Ishikawa (cell line): Measurements from ENCODE around the gene CLASP1.

ENCODE experiments used
- CEBPB ChIP-seq: IDR thresholded peaks from 2 replicates; pipeline ENCODE4 v1.6.1; 2012
- CREB1 ChIP-seq: IDR thresholded peaks from 2 replicates; pipeline ENCODE4 v1.6.1; 2012; ENCODE audit warnings: low read depth
- EGR1 ChIP-seq: IDR thresholded peaks from 2 replicates; pipeline ENCODE4 v1.6.1; 2012
- EP300 ChIP-seq: IDR thresholded peaks from 2 replicates; pipeline ENCODE4 v1.6.1; 2012; ENCODE audit warnings: borderline replicate concordance
- FOXM1 ChIP-seq: IDR thresholded peaks from 2 replicates; pipeline ENCODE4 v1.6.1; 2012; ENCODE audit warnings: low read depth, borderline replicate concordance
- NFIC ChIP-seq: IDR thresholded peaks from 2 replicates; pipeline ENCODE4 v1.6.1; 2012
- RAD21 ChIP-seq: IDR thresholded peaks from 2 replicates; pipeline ENCODE4 v1.6.1; 2012; ENCODE audit warnings: low read depth
- TAF1 ChIP-seq: IDR thresholded peaks from 2 replicates; pipeline ENCODE4 v1.6.1; 2012; ENCODE audit warnings: low read depth, mild to moderate bottlenecking
- TCF12 ChIP-seq: IDR thresholded peaks from 2 replicates; pipeline ENCODE4 v1.6.1; 2012; ENCODE audit warnings: low read depth
- TEAD4 ChIP-seq: IDR thresholded peaks from 2 replicates; pipeline ENCODE4 v1.6.1; 2012
- USF1 ChIP-seq: IDR thresholded peaks from 2 replicates; pipeline ENCODE4 v1.6.1; 2012
- YY1 ChIP-seq: IDR thresholded peaks from 2 replicates; pipeline ENCODE4 v1.6.1; 2012; ENCODE audit warnings: low read depth
- ZBTB7A ChIP-seq: IDR thresholded peaks from 2 replicates; pipeline ENCODE4 v1.6.1; 2012; ENCODE audit warnings: low read depth
- TF ChIP-seq, protein P1 (sequence below): IDR thresholded peaks from 2 replicates; pipeline ENCODE4 v1.6.1; 2012; ENCODE audit warnings: low read depth, mild to moderate bottlenecking
- TF ChIP-seq, protein P2 (sequence below): IDR thresholded peaks from 2 replicates; pipeline ENCODE4 v1.6.1; 2012

Gene CLASP1

GRCh38 chr2:121649149-121649595 is at the start of gene CLASP1:
TSS of gene CLASP1 (minus strand) at chr2:121649462. CDS start at chr2:121605895, 43,567 bp downstream.
- TF ChIP-seq YY1, result 0 out of 2 replicates have a peak, but pooled peaks have one; percentile 7
- TF ChIP-seq, protein P1, sequence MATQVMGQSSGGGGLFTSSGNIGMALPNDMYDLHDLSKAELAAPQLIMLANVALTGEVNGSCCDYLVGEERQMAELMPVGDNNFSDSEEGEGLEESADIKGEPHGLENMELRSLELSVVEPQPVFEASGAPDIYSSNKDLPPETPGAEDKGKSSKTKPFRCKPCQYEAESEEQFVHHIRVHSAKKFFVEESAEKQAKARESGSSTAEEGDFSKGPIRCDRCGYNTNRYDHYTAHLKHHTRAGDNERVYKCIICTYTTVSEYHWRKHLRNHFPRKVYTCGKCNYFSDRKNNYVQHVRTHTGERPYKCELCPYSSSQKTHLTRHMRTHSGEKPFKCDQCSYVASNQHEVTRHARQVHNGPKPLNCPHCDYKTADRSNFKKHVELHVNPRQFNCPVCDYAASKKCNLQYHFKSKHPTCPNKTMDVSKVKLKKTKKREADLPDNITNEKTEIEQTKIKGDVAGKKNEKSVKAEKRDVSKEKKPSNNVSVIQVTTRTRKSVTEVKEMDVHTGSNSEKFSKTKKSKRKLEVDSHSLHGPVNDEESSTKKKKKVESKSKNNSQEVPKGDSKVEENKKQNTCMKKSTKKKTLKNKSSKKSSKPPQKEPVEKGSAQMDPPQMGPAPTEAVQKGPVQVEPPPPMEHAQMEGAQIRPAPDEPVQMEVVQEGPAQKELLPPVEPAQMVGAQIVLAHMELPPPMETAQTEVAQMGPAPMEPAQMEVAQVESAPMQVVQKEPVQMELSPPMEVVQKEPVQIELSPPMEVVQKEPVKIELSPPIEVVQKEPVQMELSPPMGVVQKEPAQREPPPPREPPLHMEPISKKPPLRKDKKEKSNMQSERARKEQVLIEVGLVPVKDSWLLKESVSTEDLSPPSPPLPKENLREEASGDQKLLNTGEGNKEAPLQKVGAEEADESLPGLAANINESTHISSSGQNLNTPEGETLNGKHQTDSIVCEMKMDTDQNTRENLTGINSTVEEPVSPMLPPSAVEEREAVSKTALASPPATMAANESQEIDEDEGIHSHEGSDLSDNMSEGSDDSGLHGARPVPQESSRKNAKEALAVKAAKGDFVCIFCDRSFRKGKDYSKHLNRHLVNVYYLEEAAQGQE, result no peak
- no peak for TF ChIP-seq RAD21
- no peak for TF ChIP-seq FOXM1

- TF ChIP-seq, protein P1, result no peak
- TF ChIP-seq CREB1 (no peak), RAD21 (no peak), EGR1 (no peak), TAF1 (no peak), ZBTB7A (no peak), TEAD4 (no peak), NFIC (no peak), EP300 (no peak), FOXM1 (no peak), YY1 (no peak), CEBPB (no peak), TCF12 (no peak)
Measured at GRCh38 chr2:121698318-121698930, 49.2 kb upstream of the CLASP1 start.

GRCh38 chr2:121697108-121697631 is 47.9 kb upstream of the CLASP1 start:
- TF ChIP-seq, protein P1, result no peak
- TF ChIP-seq NFIC (peak; percentile 15; the same call in 1 of the 2 replicates), RAD21 (no peak)

GRCh38 chr2:121696410-121696930 is 47.2 kb upstream of the CLASP1 start:
- TF ChIP-seq NFIC (no peak), CEBPB (no peak), TEAD4 (no peak), TAF1 (no peak), EGR1 (no peak), RAD21 (no peak), FOXM1 (no peak), USF1 (no peak), CREB1 (no peak), TCF12 (no peak), EP300 (no peak), ZBTB7A (no peak), YY1 (no peak)
- TF ChIP-seq, protein P2, sequence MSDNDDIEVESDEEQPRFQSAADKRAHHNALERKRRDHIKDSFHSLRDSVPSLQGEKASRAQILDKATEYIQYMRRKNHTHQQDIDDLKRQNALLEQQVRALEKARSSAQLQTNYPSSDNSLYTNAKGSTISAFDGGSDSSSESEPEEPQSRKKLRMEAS, result no peak
- TF ChIP-seq, protein P1, result no peak
